Stimulated activated CD4-positive, alpha-beta T cell treated with anti-CD3 and anti-CD28 coated beads, Interleukin-12 subunit alpha, Interleukin-12 subunit beta, amount 100 ng/mL, for 24 hours (primary cell): ENCODE results near the gene SNX30.

Source experiments
- DNase-seq, 2 experiments: peaks; one replicate each; pipeline ENCODE4 v3.0.0-alpha.2; 2020; ENCODE audit warnings: low read depth in 2 of 2

SNX30 gene

GRCh38 chr9:112752334-112753125, 2.0 kb downstream of the SNX30 start:
- no peak for DNase-seq

- no peak for DNase-seq
Observed at GRCh38 chr9:112753725-112754124, 3.2 kb downstream of the SNX30 start.

- DNase-seq = no peak
Observed at GRCh38 chr9:112754578-112754977, 4.0 kb downstream of the SNX30 start.

GRCh38 chr9:112755016-112755427, 4.5 kb downstream of the SNX30 start:
- no peak for DNase-seq

DNA sequence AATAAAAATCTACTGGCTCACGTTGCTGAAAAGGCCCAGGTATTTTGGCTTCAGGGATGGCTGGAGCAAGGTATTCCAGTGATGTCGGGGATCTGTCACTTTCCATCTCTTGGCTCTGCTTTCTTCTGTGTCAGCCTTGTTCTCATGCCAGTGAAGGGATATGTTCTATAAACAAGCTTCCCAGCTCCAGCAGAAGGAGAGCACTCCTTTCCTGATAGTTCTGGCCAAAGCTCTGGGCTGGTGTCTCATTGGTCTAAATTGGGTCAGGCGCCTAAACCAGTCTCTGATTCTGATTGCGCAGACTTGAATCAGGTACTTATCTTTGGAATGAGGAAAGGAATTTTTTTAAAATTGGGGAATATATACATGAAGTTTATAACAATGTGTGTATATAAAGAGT, 5.1 kb downstream of the SNX30 start:
- no peak for DNase-seq

DNA sequence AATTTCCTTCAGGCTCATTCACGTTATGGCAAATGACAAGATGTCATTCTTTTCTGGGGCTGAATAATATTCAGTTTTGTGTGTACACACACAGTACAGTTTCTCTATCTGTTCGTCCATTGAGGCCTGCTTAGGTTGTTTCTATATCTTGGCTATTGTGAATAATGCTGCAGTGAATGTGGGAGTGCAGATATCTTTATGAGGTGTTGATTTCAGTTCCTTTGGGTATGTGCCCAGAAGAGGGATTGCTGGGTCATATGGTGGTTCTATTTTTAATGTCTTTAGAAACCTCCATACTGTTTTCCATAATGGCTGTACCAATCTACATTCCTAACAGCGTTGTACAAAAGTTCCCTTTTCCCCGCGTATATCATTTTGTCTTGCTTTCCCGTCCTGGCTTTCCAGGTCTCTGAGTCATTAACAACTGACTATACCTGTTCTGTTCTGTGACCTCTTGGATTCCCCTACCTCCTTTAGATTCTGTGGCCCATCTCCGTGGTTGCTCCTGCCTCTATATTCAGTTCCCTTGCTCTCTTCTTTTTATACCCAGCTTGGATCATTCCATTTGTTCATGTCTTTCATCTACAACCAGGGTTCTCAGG, 6.8 kb downstream of the SNX30 start:
- DNase-seq = no peak

DNA sequence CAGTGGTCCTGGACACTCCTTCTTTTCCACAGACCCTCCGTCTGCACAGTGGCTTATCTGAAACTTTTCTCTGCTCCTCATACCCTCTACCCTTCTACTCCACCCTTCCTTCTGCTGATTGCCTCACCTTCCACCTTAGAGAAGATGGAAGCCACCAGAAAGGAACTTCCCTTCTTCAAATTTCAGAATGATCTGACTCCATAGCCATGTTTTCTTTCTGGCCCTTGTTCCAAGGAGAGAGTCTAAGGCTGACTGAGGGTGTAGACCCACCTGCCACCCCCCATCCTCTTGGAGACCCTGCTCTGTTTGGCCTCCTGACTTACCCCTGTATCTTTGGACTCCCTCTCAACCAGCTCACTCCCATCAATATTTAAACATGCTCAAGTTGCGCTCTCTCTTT, 7.4 kb downstream of the SNX30 start:
- no peak for DNase-seq

DNA sequence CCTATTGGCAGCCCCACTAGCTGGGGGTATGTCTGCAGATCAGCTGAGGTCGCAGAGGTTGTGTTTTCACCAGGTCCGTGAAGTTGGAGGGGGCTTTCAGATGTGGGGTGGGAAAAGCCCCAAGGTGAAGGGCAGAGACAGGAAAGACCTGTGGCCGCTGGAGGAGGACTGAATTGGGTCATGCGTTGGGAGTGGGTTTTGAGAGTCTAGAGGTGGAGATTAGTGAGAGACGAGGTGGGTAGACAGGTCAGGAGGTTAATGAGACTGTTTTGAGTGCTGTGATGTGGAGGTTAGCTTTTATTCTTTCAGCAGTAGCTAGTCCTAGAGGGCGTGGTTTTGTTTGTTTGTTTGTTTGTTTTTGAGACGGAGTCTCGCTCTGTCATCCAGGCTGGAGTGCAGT, 10.3 kb downstream of the SNX30 start:
- DNase-seq = no peak

DNA sequence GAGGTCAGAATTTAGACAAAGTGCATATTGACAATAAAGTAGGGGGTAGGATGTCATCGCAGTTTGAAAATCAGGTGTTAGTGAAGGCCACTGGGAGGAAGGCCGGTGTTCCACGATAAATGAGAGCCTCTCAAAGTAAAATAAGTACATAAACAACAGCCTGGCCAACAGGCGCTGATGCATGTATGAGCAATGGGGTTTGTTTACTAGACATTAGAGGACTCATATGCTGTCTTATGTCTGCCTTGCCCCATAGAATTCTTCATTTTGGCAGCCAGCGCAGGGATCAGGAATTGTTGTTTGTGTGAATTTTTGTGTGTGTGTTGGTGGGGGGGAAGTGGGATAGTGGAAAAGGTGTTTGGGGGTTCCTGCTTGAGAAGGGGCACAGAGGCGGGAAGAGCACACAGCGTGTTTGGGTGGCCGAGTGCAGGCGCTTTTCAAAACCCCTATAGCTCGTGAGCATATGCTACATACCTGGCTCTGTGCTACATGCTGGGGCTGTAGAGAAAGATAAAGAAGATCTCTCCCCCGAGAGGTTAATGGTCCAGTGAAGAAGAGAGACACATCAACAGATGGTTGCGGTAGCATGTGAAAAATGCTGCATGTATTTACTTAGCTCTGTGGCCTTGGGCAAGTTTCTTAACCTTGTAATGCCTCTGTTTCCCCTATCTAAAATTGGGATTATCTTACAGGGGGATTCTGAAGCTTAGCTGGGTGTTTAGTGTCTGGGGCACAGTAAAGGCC, 11.5 kb downstream of the SNX30 start:
- DNase-seq = no peak

DNA sequence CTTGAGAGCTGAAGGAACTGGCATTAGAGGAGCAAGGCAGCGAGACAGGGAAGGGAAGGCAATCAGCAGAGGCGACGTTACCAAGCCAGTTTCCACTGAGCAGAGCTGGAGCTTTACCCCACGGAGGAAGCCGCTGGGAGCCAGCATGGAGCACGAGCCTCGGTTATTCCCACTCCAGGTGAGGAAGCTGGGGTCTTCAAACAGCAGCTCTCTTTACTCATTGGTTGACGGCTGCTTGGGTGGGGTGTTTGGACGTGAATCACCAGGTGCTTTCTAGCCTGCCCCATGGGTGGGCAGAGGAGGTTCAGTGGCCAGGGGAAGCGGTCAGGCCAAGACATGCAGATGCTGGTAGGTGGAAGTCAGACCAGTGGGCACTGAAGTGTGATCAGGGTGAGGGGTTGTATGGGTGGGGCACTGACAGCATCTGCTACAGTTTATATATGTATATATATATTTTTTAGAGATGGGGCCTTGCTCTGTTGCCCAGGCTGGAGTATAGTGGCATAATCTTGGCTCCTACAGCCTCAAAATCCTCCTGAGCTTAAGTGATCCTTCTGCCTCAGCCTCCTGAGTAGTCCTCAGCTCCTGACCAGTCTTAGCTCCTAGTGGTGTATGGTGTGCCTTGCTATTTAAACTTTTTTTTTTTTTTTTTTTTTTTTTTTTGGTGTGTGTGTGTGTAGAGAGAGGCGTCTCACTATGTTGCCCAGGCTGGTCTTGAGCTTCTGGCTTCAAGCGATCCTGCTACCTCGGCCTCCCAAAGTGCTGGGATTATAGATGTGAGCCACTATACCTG, 12.4 kb downstream of the SNX30 start:
- DNase-seq = no peak

- no peak for DNase-seq
Observed at GRCh38 chr9:112764344-112764743, 13.8 kb downstream of the SNX30 start.

DNA sequence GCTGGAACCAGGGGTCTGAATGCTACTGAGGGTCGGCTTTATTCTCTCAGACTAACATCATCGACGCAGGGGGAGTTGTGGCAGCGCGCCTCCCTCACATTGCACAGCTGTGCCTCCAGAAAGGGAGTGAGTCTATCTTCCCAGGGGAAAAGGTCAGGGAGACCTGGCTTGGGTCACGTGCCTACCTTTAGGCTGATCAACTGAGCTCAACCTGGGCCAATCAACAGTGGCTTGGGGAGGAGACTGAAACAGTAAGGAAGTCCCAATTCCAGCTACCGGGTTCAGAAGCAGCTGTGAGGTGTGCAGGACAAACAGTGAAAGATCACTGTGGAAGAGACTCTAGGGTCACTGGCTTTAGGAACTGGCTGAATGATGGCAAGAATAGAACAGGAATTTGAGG, 14.3 kb downstream of the SNX30 start:
- DNase-seq = no peak

DNA sequence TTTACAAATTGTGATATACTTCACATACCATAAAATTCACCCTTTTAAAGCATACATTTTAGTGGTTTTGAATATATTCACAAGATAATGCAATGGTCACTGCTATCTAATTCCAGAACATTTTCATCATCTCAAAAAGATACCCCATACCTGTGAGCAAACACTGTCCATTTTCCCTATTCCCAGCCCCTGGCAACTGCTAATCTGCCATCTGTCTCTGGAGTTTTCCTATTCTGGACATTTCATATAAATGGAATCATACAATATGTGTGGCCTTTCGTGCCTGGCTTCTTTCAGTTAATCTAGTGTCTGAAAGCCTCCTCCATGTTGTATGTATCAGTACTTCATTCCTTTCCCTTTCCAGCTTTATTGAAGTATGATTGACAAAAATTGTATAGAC, 14.7 kb downstream of the SNX30 start:
- no peak for DNase-seq

- DNase-seq = no peak
Observed at GRCh38 chr9:112771359-112772214, 21.0 kb downstream of the SNX30 start.

DNA sequence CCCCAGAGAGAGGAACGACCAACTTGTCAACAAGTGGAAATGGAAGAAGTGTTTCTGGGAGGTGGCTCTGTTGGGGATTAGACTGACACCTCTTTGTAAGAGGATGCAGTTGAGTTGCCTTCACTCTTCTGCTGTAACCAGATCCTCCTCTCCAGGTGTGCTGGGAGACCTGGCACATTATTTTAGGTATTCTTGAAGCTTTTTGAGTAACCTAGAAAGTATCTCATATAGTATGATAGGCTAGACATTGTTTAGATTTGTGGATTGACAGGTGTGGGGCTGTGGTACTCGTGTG, 21.6 kb downstream of the SNX30 start:
- DNase-seq = no peak

DNA sequence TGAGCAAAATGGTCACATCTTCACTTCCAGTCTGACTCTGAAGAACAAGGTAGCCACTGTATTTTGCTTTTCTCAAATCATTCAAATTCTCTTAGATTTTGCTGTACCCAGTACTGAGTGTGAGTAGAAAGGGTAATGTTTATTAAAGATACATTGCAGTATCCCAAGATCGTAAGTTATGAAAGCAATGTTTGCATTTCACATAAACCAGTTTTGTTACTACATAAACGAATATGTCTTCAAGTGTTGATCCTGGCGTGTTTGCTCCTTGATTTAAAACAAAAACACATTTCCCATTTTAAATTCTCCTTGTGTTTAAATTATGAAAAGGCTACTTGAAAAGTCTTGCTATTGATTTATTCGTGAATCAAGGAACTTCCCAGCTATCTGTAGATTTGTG, 22.0 kb downstream of the SNX30 start:
- DNase-seq = no peak

DNA sequence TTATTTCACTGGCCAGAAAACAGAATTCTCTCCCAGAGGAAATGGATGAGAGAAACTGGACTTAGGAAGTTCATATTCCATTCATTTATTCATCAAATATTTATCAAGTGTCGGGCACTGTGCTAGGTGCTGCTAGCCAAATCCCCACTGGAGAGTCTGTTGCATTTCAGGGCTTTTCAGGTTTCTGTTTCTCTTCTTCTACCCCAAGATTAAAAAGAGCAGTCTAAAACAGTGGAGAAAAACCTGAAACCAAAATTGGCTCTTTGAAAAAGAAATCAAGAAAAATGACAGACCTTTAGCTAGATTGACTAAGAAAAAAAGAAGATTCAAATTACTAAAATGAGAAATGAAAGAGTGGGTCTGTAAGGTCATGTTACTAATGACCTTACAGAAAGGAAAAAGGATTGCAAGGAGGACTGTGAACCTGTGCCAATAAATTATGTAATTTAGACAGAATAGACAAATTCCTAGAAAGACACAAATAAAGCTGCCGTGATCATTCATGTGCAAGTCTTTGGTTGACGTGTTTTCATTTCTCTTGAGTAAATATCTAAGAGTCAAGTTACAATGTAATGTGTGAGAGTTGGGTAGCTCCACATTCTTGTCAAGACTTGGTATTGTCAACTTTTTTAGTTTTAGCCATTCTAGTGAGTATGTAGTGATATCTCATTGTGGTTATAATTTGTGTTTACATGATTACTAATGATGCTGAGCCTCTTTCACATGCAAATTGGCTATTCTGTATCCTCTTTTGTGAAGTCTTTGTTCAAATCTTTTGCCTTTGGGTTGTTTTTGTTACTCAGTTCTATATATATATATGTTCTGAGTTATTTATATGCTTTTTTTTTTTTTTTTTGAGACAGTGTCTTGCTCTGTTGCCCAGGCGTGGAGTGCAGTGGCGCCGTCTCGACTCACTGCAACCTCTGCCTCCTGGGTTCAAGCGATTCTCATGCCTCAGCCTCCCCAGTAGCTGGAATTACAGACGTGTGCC, 23.7 kb downstream of the SNX30 start:
- DNase-seq = no peak

DNA sequence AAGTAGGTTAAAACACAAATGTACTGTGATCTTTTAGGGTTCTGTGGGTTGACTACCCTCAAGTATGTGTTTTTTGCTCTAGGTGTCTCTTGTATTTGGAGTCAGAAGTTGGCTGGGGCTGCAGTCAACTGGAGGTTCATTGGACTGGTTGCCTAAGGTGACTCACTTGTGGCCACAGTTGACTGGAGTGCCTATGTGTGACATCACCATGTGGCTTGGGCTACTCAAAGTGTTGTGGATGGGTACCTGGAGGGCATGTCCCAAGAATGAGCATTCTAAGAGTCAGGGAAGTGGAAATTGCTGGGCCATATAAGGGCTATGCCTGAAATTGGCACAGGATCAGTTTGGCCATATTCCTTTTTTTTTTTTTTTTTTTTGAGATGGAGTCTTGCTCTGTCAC, 27.4 kb downstream of the SNX30 start:
- no peak for DNase-seq

GRCh38 chr9:112780450-112781036, 30.0 kb downstream of the SNX30 start:
- DNase-seq = no peak

GRCh38 chr9:112782218-112782617, 31.7 kb downstream of the SNX30 start:
- no peak for DNase-seq
